HG03066 (cell line): ENCODE measurements around the gene FGGY.

Experiments
- ATAC-seq: cut with Tn5 transposase; IDR thresholded peaks from one replicate; pipeline ENCODE4 v1.9.1; 2021; ENCODE audit warnings: low read depth; ENCODE audit not compliant: unreplicated experiment

The FGGY gene

GRCh38 chr1:59666106-59666505 lies 369.2 kb downstream of the FGGY start:
- no peak for ATAC-seq

GRCh38 chr1:59667020-59667419 lies 370.1 kb downstream of the FGGY start:
- no peak for ATAC-seq

DNA sequence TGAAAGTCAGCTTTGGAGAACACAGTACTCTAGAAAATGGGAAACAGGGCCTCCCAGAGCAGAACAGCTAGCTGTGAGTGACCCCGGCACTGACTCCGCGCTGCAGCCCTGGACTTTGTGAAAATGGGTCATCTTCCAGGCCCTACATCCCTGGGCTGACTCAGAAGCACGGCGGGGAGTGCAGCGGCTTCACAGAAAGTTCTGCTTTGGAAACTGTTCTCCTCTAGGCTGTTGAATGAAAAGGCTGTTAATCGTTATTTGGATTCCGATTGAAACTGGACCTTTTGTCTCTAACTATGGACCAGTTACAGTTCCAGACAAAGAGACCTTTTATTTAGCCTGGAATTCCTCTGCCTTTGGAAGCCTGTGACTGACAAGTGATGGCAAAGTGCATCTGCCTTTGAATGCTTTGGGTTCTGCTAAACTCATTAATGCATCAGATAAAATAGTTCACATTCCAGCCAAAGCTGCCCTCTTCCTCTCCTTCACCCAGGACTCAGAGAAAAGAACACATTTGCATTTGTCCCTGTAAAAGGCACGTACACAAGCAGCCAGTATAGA lies 372.9 kb downstream of the FGGY start:
- ATAC-seq, result no peak

- no peak for ATAC-seq
These were observed 373.8 kb downstream of the FGGY start for GRCh38 chr1:59670662-59671061.

GRCh38 chr1:59671066-59671952 lies 374.4 kb downstream of the FGGY start:
- ATAC-seq, result no peak

- ATAC-seq, result no peak
These were observed 375.0 kb downstream of the FGGY start for GRCh38 chr1:59671953-59672305.

DNA sequence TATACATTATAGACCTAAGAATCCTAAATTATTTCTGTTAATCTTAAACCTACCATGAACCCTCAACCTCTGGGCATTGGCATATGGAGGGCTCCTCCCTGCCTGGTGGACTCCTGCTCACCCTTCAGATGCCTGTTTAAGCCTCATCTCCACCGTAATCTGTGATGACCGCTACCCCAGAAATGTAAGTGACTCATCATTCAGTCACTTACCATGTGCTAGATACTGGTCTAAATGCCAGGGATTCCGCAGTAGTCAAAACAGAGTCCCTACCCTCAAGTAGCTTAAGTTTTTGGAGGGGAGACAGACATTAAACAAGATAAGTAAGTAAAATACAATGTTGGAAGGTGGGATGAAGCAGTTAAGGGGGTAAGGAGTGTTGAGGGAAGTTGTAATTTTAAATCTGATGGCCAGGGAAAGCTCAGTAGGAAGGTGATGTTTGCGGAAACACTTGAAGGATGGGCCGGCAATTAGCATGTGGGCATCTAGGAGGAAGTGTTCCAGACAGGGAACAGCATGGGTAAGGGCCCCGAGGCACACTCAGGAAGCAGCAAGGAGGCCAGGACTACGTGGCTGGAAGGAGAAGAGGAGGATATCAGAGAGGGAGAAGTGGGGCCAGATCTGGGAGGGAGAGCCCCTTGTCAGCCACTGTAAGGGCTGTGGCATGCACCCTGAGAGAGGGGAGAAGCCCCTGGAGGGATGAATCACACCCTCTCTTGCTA lies 376.1 kb downstream of the FGGY start:
- ATAC-seq, result no peak

DNA sequence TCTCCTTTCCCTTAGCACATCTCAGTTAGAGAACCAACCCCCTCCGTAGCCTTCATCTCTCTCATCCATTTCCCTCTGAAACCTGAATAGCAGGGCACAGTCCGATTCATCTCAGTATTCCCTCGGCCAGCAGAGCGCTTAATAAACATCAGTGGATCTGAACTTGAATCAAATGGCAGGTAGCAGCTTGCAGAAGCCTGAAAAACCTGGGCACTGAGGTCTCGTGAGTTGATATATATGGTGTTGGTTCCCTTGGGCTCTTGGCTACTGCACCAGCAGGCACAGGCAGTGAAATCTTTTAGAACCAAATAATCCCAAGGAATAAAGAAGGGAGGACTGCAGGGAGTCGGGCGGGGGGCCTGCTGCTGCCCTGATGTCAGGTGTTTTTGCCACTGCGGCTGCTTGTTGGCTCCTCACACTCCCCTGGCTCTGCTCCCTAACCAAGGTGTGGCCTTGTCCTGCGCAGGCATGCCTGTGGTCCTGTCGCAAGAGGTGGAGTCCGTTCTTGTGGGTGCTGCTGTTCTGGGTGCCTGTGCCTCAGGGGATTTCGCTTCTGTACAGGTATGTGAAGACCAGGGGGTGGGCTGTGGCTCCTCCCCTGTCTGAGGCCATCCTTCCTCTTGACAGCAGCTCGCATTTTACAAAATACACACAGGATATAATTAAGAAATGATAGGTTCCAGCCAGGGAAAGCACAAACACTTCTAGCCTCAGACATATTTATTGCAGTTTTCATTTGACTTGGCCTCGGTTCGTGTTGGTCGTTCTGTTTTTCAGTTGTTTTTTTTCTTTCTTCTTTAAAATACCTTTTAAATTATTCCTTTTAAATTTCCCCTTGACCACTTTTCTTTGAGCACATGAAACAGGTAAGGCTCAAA lies 376.9 kb downstream of the FGGY start:
- ATAC-seq, result no peak

GRCh38 chr1:59674595-59674994 lies 377.7 kb downstream of the FGGY start:
- ATAC-seq, result no peak

GRCh38 chr1:59675936-59676335 lies 379.0 kb downstream of the FGGY start:
- ATAC-seq, result no peak

DNA sequence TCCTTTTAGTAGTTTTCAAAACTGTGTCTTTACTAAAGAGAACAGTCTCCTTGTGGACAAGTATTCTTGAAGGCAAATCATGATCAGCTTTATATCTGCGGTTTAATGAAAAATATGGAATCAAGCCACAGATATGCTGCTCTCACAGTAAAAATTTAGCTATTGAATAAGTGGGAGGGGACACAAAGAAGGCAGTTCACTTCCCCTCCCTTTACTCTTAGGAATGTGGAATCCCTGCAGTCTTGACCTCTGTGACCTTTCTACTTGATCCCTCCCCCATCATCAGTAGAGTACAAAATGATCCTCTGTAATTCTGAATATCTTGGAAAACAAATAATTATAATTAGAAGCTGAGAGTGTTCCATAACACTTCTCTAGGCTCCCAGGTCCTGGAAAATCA lies 381.1 kb downstream of the FGGY start:
- ATAC-seq, result no peak

GRCh38 chr1:59678493-59679228 lies 381.8 kb downstream of the FGGY start:
- ATAC-seq, result no peak

DNA sequence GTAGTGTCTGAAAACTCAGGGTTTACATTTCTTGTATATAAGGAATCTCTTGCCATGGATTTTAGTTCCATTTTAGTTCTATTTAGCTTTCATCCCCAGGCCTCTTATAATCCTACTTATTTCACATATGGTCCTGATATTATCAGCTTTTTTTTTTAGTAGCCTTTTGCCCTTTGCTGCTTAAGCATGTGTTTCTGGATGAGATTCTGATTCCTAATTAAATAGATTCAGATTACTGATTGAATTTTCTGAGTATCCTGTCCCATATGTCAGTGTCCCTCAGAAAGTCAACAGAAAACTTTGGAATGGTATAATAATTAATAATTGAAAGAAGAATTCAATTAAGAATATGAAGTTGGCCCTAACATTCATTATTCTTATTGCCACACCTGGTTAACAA lies 383.1 kb downstream of the FGGY start:
- no peak for ATAC-seq

DNA sequence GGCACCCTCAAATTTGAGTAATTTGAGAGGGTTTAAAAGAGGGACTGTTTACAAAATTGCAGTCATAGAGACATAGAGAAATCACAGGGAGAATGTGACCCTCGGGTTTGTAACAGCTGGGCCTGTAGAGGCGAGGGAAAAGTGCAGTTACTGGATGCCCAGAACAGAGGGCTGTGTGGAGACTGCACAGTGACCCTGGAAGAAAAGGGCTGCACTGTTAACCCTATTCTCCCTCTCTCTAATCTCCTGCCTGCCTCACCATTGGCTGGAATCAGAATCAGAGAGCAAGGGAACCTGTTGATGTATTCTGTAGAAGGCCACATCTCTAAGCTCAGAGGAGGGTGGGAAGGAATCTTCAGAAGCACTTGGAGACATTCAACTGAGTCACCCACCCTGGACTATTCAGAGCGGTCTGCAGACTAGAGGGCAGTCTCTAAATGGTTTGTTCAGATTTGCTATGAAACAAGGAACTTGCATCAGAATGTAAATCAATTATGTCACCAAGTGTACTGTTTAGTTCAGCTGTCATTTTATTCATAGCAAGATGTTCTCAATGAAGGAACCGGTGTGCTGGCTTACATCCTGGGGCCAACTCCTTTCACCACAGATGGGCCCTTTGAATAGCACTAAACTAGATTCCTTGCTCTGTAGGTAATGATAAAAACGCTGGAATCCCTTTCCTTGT lies 385.6 kb downstream of the FGGY start:
- ATAC-seq, result no peak

DNA sequence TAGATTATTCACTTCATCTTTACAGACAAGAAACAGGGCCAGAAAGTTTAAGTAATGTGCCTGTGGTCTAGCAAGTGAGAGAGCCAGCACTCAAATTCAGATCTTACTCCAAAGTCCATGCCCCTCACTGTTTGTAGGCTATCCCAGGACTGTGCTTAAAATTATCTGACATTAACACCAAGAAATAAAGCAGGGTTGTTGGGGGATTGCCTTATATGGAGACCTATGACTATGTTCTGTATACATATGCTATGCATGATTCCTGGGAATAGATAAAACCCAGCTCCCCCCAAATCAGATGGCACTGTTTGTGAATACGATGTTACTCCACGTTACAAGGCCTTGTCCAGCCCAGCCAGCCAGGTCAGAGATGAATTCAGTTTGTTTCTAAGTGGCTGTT lies 386.3 kb downstream of the FGGY start:
- ATAC-seq, result no peak

- no peak for ATAC-seq
These were observed 387.8 kb downstream of the FGGY start for GRCh38 chr1:59684698-59685097.

GRCh38 chr1:59685101-59685500 lies 388.2 kb downstream of the FGGY start:
- ATAC-seq, result no peak

GRCh38 chr1:59685666-59686065 lies 388.8 kb downstream of the FGGY start:
- no peak for ATAC-seq

DNA sequence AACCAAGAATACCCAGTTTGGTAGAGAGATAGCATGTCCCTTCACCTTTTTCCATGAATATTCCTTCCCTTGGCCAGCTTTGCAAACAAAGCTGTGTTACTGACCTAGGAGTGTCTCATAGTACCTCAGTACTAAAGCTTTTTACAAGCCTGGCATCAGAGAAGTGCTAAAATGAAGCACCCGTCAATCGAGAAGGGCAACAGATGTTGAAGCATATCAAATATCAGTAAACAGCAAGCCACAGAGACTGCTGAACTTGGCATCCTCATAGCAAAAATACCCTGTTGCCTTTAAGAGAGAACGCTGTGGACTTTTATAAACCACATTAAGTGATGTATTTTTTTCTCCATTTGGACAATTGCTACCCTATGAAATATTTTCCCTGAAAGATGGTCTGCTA lies 389.3 kb downstream of the FGGY start:
- no peak for ATAC-seq

DNA sequence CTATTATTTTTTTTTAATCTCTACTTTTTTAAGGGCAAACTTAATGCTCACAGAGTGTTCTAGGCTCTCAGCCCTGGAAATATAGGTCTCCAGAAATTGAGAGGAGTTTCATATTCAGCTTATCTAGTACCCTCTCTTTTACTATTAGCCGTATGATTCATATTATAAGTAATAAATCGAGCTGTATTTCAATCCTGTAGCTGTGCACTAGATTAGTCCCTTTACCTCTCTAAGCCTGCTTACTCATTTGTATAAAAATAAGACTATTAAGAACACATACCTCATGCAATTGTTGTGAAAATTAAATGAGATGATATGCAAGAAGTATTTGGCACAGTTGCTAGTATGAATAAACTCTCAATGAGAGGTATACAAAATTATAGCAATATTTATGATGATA lies 389.7 kb downstream of the FGGY start:
- no peak for ATAC-seq
